ENCODE data around the gene FNDC11. TPM values are rescaled to one million over a fixed set of nuclear protein-coding genes. Genes with fewer than 3 reads are reported as not detected.

Gene FNDC11
- total and polyA plus RNA-seq, 2 donors (not counting 3 experiments of a cell fraction or from before 2014, with no cell fraction given) = 0.71 to 1.9 TPM

- H3K36me3 ChIP-seq (ENCODE audit: control insufficient read depth in 2 of 2, extremely low read depth in 1 of 2, insufficient read depth in 2 of 2, low read length in 2 of 2) = peaks cover 0 to 2% of the 10 kb centered on the region in 2 experiments
- H3K27me3 ChIP-seq (ENCODE audit: control insufficient read depth in 2 of 2, insufficient read depth in 2 of 2, low read length in 2 of 2) = no peaks in the 10 kb centered on the region
- ChIA-PET POLR2A (interaction anchor here (0.6 to 2.0 kb wide), 6 partner anchors 10 to 169 kb away, joined by 3 to 9 read pairs (median 3); partner anchors contain the start of gene RTEL1), CTCF (interaction anchor here (0.7 to 2.5 kb wide), 6 partner anchors 10 to 209 kb away, joined by 3 to 28 read pairs (median 4); partner anchors contain the start of gene PTK6)
- no peaks in the 10 kb centered on the region for H3K9me3 ChIP-seq (replicated peaks; ENCODE audit: control insufficient read depth, insufficient read depth, low read length)
- peak overlapping the region; percentile 51 to 60 (median 53) for H3K4me3 ChIP-seq (replicated peaks in 1 of 3; ENCODE audit: insufficient read depth in 1 of 3, low read depth in 1 of 3, low read length in 3 of 3)
- peak overlapping the region; percentile 28 for H3K4me2 ChIP-seq (ENCODE audit: insufficient read depth, low read length)
- H3K27ac ChIP-seq (ENCODE audit: insufficient read depth, low read depth, low read length) = peak overlapping the region; percentile 5
- H3K9ac ChIP-seq (replicated peaks; ENCODE audit: extremely low read depth, insufficient read depth, low read length) = peak overlapping the region; percentile 81
- H2AFZ ChIP-seq (ENCODE audit: low read depth, low read length) = peak overlapping the region; percentile 86
- dilution Hi-C loops (cut with MboI; ENCODE audit: extremely low pct_ligation_motif_present, low sequenced_read_pairs) = no loop called here
- peaks cover 16% of the 10 kb centered on the region for H3K79me2 ChIP-seq (ENCODE audit: control insufficient read depth, insufficient read depth, low read length)
- H3K4me1 ChIP-seq (ENCODE audit: control insufficient read depth, extremely low read depth, insufficient read depth, low read length) = peaks cover 12% of the 10 kb centered on the region
- H4K20me1 ChIP-seq (replicated peaks; ENCODE audit: control insufficient read depth, extremely low read depth, insufficient read depth, low read length) = no peaks in the 10 kb centered on the region
- peak; percentile 67 for FAIRE-seq
- peak; percentile 64 for DNase-seq (ENCODE audit: low read depth, low spot score)
- no peaks in the 10 kb centered on the region for H3K9me1 ChIP-seq (replicated peaks; ENCODE audit: control insufficient read depth, extremely low read depth, insufficient read depth, low read length)
- intact Hi-C loops (cut with micrococcal nuclease) = loop anchor here (1.0 to 10.0 kb wide), 3 partner anchors 24 to 422 kb away; no protein-coding TSS in a partner anchor
- BruUV-seq (replicated peaks) = no TSS peak
- TF ChIP-seq JUN (IDR thresholded peaks at IDR 0.05; ENCODE audit: borderline replicate concordance, insufficient read depth, insufficient read length, low read depth) (no peak), POLR2A (IDR thresholded peaks at IDR 0.05; ENCODE audit: low read depth, low read length) (peak; percentile 26), POLR2AphosphoS5 (IDR thresholded peaks at IDR 0.05; ENCODE audit: insufficient read depth, low read depth, low read length) (no peak)
These were observed 34.1 kb upstream of the FNDC11 start for GRCh38 chr20:63519668-63520503.

GRCh38 chr20:63520504-63520933 is 33.4 kb upstream of the FNDC11 start, which contains the start of gene PPDPF:
Gene PPDPF (plus strand): TSS chr20:63520765. CDS start chr20:63521309, 544 bp downstream.
- Histone ChIP-seq H3K27ac (ENCODE audit: insufficient read depth, low read depth, low read length) (peak within 1 kb of the TSS; percentile 25), H3K4me2 (ENCODE audit: insufficient read depth, low read length) (peak within 1 kb of the TSS; percentile 69), H3K79me2 (ENCODE audit: control insufficient read depth, insufficient read depth, low read length) (peaks cover 16% of the 10 kb centered on the region), H3K9me1 (replicated peaks; ENCODE audit: control insufficient read depth, extremely low read depth, insufficient read depth, low read length) (no peaks in the 10 kb centered on the region), H3K4me1 (ENCODE audit: control insufficient read depth, extremely low read depth, insufficient read depth, low read length) (peaks cover 12% of the 10 kb centered on the region), H3K27me3 (ENCODE audit: control insufficient read depth in 2 of 2, insufficient read depth in 2 of 2, low read length in 2 of 2) (no peaks in the 10 kb centered on the region), H3K4me3 (replicated peaks in 1 of 3; ENCODE audit: insufficient read depth in 1 of 3, low read depth in 1 of 3, low read length in 3 of 3) (peak within 1 kb of the TSS; percentile 60 to 77 (median 69)), H4K20me1 (replicated peaks; ENCODE audit: control insufficient read depth, extremely low read depth, insufficient read depth, low read length) (no peaks in the 10 kb centered on the region), H3K9ac (replicated peaks; ENCODE audit: extremely low read depth, insufficient read depth, low read length) (peak within 1 kb of the TSS; percentile 81), H2AFZ (ENCODE audit: low read depth, low read length) (peak within 1 kb of the TSS; percentile 86), H3K36me3 (ENCODE audit: control insufficient read depth in 2 of 2, extremely low read depth in 1 of 2, insufficient read depth in 2 of 2, low read length in 2 of 2) (peaks cover 0 to 2% of the 10 kb centered on the region in 2 experiments), H3K9me3 (replicated peaks; ENCODE audit: control insufficient read depth, insufficient read depth, low read length) (no peaks in the 10 kb centered on the region)
- ChIA-PET POLR2A (interaction anchor here (0.6 to 2.0 kb wide), 7 partner anchors 9 to 170 kb away, joined by 3 to 9 read pairs (median 3); partner anchors contain the start of gene RTEL1), CTCF (interaction anchor here (0.6 to 2.5 kb wide), 11 partner anchors 9 to 460 kb away, joined by 3 to 28 read pairs (median 3); partner anchors contain the start of gene PTK6)
- intact Hi-C loops (cut with micrococcal nuclease) = loop anchor here (1.0 kb wide), 2 partner anchors 24 to 422 kb away; no protein-coding TSS in a partner anchor
- peak; percentile 68 for DNase-seq (ENCODE audit: low read depth, low spot score)
- peak; percentile 80 for FAIRE-seq
- dilution Hi-C loops (cut with MboI; ENCODE audit: extremely low pct_ligation_motif_present, low sequenced_read_pairs) = no loop called here
- no TSS peak for BruUV-seq (replicated peaks)
- TF ChIP-seq POLR2A (IDR thresholded peaks at IDR 0.05; ENCODE audit: low read depth, low read length) (peak; percentile 95), EZH2 (IDR thresholded peaks at IDR 0.05; ENCODE audit: borderline replicate concordance, low read depth, low read length, severe bottlenecking) (no peak), POLR2AphosphoS5 (IDR thresholded peaks at IDR 0.05; ENCODE audit: insufficient read depth, low read depth, low read length) (peak; percentile 98), FOS (IDR thresholded peaks at IDR 0.05; ENCODE audit: borderline replicate concordance, insufficient read depth, low read length) (no peak)

All from endothelial cell of umbilical vein (primary cell).